SK-N-SH treated with all-trans-retinoic acid at 6 μM for 48 hours (cell line): Measurements from ENCODE around the gene HSPA12A.

Experiments
- ATAC-seq: fragments of 200-7000 bp; cut with Tn5 transposase; 3 replicates; pipeline ENCODE4 v1.9.1; 2020; ENCODE audit warnings: mild to moderate bottlenecking, moderate library complexity
- ARNTL ChIP-seq: fragments of 450-650 bp; formaldehyde crosslinking; IDR thresholded peaks from 2 replicates; pipeline ENCODE4 v1.5.0; 2020; ENCODE audit warnings: low read depth, mild to moderate bottlenecking, moderate library complexity, borderline replicate concordance
- BACH2 ChIP-seq: fragments of 250-450 bp; sonication (Bioruptor Pico); IDR thresholded peaks from 2 replicates; pipeline ENCODE4 v1.9.0; 2021; ENCODE audit warnings: mild to moderate bottlenecking, borderline replicate concordance
- CSDC2 ChIP-seq: fragments of 250-450 bp; sonication (Bioruptor Pico); IDR thresholded peaks from 2 replicates; pipeline ENCODE4 v1.5.0; 2020; ENCODE audit warnings: mild to moderate bottlenecking, moderate library complexity
- ESRRG ChIP-seq: fragments of 250-450 bp; sonication (Bioruptor Pico); IDR thresholded peaks from 2 replicates; pipeline ENCODE4 v1.6.1; 2021; ENCODE audit warnings: mild to moderate bottlenecking
- GLIS3 ChIP-seq: fragments of 250-450 bp; sonication (Bioruptor Pico); IDR thresholded peaks from 2 replicates; pipeline ENCODE4 v1.5.0; 2020; ENCODE audit warnings: mild to moderate bottlenecking, moderate library complexity
- ISL1 ChIP-seq: fragments of 250-450 bp; sonication (Bioruptor Pico); IDR thresholded peaks from 2 replicates; pipeline ENCODE4 v2.1.2; 2022; ENCODE audit warnings: mild to moderate bottlenecking, moderate library complexity
- OSR1 ChIP-seq: fragments of 250-450 bp; sonication (Bioruptor Pico); IDR thresholded peaks from 2 replicates; pipeline ENCODE4 v1.8.0; 2022; ENCODE audit warnings: moderate library complexity, mild to moderate bottlenecking, inconsistent platforms
- PPARA ChIP-seq: fragments of 250-450 bp; sonication (Bioruptor Pico); IDR thresholded peaks from 2 replicates; pipeline ENCODE4 v1.5.0; 2020; ENCODE audit warnings: mild to moderate bottlenecking, borderline replicate concordance
- RARB ChIP-seq: fragments of 250-450 bp; sonication (Bioruptor Pico); IDR thresholded peaks from 2 replicates; pipeline ENCODE4 v1.8.0; 2021; ENCODE audit warnings: mild to moderate bottlenecking, moderate library complexity
- SNAI2 ChIP-seq: fragments of 250-450 bp; sonication (Bioruptor Pico); IDR thresholded peaks from 2 replicates; pipeline ENCODE4 v1.5.0; 2020; ENCODE audit warnings: mild to moderate bottlenecking, moderate library complexity
- TCF4 ChIP-seq: fragments of 250-450 bp; sonication (Bioruptor Pico); IDR thresholded peaks from 2 replicates; pipeline ENCODE4 v1.8.0; 2021; ENCODE audit warnings: mild to moderate bottlenecking, moderate library complexity, borderline replicate concordance
- TOX ChIP-seq: fragments of 250-450 bp; sonication (Bioruptor Pico); IDR thresholded peaks from 2 replicates; pipeline ENCODE4 v1.8.0; 2021; ENCODE audit warnings: mild to moderate bottlenecking, moderate library complexity, borderline replicate concordance
- ZC3H10 ChIP-seq: fragments of 250-450 bp; sonication (Bioruptor Pico); IDR thresholded peaks from 2 replicates; pipeline ENCODE4 v1.5.1; 2021; ENCODE audit warnings: mild to moderate bottlenecking, moderate library complexity
- ZFP3 ChIP-seq: fragments of 250-450 bp; sonication (Bioruptor Pico); IDR thresholded peaks from 2 replicates; pipeline ENCODE4 v1.5.0; 2020; ENCODE audit warnings: mild to moderate bottlenecking, moderate library complexity
- ZNF565 ChIP-seq: fragments of 450-650 bp; formaldehyde crosslinking; conservative IDR thresholded peaks from 2 replicates; pipeline ENCODE4 v1.5.0; 2020; ENCODE audit warnings: low read depth, mild to moderate bottlenecking, moderate library complexity
- ZNF70 ChIP-seq: fragments of 450-650 bp; formaldehyde crosslinking; IDR thresholded peaks from 2 replicates; pipeline ENCODE4 v1.5.0; 2020; ENCODE audit warnings: mild to moderate bottlenecking, moderate library complexity
- ZNF8 ChIP-seq: fragments of 450-650 bp; formaldehyde crosslinking; IDR thresholded peaks from 2 replicates; pipeline ENCODE4 v1.5.0; 2020; ENCODE audit warnings: mild to moderate bottlenecking, moderate library complexity
- TF ChIP-seq, protein P1 (sequence below): fragments of 250-450 bp; sonication (Bioruptor Pico); IDR thresholded peaks from 2 replicates; pipeline ENCODE4 v1.5.0; 2020; ENCODE audit warnings: mild to moderate bottlenecking, moderate library complexity
- TF ChIP-seq, protein P2 (sequence below): fragments of 250-450 bp; sonication (Bioruptor Pico); IDR thresholded peaks from 2 replicates; pipeline ENCODE4 v1.8.0; 2021; ENCODE audit warnings: low read depth, mild to moderate bottlenecking, moderate library complexity, borderline replicate concordance
- TF ChIP-seq, protein P3 (sequence below): fragments of 250-450 bp; sonication (Bioruptor Pico); IDR thresholded peaks from 2 replicates; pipeline ENCODE4 v1.5.1; 2021; ENCODE audit warnings: mild to moderate bottlenecking, moderate library complexity

Gene HSPA12A

DNA sequence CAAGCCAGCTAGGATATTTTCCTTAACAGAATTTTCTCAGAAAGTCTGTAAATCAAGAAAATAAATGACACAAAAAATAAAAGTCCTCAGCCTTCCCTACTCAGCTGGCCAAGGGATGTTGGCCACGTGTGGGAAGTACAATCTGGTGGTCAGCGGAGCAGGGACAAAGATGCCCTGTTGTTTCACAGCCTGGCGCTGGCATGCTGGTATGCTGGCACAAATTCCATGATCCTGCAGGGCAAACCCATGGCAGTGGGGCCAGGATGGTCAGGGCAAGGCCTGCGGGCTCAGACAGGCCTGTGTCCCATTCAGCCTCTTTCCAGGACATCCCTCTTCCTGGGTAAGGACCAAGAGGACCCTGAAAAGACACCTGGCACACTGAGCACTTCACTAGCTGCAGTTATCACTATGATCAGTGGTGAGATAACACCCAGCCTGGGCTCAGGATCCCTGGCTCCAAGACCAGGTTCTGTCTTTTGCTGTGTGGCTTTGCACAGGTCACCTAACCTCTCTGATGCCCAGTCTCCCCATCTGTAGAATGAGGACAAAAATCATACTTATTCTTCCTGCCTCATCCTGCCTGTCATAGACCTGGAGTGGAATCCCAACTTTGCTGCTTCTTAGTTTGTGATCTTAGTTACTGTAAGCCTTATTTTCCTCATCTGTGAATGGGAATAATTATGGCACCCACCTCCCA lies 10.8 kb upstream of the HSPA12A start (continued):
- TF ChIP-seq, protein P1, sequence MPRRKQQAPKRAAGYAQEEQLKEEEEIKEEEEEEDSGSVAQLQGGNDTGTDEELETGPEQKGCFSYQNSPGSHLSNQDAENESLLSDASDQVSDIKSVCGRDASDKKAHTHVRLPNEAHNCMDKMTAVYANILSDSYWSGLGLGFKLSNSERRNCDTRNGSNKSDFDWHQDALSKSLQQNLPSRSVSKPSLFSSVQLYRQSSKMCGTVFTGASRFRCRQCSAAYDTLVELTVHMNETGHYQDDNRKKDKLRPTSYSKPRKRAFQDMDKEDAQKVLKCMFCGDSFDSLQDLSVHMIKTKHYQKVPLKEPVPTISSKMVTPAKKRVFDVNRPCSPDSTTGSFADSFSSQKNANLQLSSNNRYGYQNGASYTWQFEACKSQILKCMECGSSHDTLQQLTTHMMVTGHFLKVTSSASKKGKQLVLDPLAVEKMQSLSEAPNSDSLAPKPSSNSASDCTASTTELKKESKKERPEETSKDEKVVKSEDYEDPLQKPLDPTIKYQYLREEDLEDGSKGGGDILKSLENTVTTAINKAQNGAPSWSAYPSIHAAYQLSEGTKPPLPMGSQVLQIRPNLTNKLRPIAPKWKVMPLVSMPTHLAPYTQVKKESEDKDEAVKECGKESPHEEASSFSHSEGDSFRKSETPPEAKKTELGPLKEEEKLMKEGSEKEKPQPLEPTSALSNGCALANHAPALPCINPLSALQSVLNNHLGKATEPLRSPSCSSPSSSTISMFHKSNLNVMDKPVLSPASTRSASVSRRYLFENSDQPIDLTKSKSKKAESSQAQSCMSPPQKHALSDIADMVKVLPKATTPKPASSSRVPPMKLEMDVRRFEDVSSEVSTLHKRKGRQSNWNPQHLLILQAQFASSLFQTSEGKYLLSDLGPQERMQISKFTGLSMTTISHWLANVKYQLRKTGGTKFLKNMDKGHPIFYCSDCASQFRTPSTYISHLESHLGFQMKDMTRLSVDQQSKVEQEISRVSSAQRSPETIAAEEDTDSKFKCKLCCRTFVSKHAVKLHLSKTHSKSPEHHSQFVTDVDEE (CRISPR knock-in tag), result no peak
- TF ChIP-seq ISL1 (CRISPR knock-in tag), result no peak

DNA sequence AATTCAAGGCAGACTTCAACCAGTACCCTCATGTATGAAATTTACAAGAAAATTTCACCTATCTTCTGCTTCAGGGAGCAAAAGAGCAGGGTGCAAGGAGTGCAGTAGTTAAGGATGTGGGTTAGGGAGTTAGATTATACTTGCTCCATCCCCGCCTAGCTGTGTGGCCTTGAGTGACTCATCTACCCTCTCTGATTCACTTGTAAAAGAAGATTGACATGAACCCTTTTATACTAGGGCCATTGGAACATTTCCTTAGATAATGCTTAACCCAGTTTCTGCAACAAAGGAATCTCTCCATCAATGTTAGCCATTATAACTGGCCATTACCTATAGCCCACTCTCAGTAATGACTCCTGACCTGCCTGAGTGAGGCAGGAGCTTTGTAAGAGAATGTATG lies 10.2 kb upstream of the HSPA12A start:
- TF ChIP-seq ZNF8 (CRISPR knock-in tag) (no peak), OSR1 (no peak)

DNA sequence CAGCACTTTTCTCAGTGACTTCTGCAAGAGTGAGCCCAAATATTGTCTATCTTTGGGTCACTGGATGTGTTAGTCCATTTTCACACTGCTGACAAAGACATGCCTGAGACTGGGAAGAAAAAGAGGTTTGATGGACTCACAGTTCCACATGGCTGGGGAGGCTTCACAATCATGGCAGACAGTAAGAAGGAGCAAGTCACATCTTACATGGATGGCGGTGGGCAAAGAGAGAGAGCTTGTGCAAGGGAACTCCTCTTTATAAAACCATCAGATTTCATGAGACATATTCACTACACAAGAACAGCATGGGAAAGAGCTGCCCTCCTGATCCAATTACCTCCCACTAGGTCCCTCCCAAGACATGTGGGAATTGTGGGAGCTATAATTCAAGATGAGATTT lies 6.1 kb upstream of the HSPA12A start:
- TF ChIP-seq ISL1 (CRISPR knock-in tag) (no peak), CSDC2 (CRISPR knock-in tag) (no peak), PPARA (CRISPR knock-in tag) (no peak), OSR1 (no peak), ZC3H10 (CRISPR knock-in tag) (no peak), TOX (CRISPR knock-in tag) (no peak), ZNF70 (no peak), ZFP3 (CRISPR knock-in tag) (no peak), ESRRG (CRISPR knock-in tag) (no peak), ZNF565 (CRISPR knock-in tag) (no peak), ZNF8 (CRISPR knock-in tag) (no peak), BACH2 (CRISPR knock-in tag) (no peak), SNAI2 (CRISPR knock-in tag) (no peak)
- TF ChIP-seq, protein P1 (CRISPR knock-in tag), result no peak
- TF ChIP-seq, protein P2, sequence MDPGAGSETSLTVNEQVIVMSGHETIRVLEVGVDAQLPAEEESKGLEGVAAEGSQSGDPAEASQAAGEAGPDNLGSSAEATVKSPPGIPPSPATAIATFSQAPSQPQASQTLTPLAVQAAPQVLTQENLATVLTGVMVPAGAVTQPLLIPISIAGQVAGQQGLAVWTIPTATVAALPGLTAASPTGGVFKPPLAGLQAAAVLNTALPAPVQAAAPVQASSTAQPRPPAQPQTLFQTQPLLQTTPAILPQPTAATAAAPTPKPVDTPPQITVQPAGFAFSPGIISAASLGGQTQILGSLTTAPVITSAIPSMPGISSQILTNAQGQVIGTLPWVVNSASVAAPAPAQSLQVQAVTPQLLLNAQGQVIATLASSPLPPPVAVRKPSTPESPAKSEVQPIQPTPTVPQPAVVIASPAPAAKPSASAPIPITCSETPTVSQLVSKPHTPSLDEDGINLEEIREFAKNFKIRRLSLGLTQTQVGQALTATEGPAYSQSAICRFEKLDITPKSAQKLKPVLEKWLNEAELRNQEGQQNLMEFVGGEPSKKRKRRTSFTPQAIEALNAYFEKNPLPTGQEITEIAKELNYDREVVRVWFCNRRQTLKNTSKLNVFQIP (CRISPR knock-in tag), result no peak
- TF ChIP-seq, protein P3, sequence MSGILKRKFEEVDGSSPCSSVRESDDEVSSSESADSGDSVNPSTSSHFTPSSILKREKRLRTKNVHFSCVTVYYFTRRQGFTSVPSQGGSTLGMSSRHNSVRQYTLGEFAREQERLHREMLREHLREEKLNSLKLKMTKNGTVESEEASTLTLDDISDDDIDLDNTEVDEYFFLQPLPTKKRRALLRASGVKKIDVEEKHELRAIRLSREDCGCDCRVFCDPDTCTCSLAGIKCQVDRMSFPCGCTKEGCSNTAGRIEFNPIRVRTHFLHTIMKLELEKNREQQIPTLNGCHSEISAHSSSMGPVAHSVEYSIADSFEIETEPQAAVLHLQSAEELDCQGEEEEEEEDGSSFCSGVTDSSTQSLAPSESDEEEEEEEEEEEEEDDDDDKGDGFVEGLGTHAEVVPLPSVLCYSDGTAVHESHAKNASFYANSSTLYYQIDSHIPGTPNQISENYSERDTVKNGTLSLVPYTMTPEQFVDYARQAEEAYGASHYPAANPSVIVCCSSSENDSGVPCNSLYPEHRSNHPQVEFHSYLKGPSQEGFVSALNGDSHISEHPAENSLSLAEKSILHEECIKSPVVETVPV (CRISPR knock-in tag), result no peak
- ATAC-seq, result no peak

More for the DNA sequence above, 10.2 kb upstream of the HSPA12A start:
- no peak for ATAC-seq

DNA sequence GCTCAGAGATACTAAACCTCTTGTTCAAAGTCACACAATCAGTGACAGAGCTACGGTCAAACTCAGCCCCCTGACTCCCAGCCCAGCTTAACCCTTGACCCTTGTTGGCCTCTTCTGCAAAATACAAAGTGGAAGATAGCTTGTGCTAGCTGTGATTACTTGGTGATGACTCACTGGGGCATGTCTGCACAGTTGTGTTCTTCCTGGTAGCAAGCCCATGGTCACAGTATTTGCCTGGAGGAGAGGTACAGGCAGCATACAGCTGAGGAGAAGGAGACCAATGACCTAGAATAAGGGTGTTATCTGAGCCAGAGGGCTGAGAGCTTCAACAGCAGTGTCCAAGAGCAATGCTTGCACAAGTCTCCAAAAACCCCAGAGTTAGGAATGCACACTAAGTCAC lies 5.7 kb upstream of the HSPA12A start:
- TF ChIP-seq RARB (CRISPR knock-in tag) (no peak), OSR1 (no peak), SNAI2 (CRISPR knock-in tag) (no peak), GLIS3 (no peak), TCF4 (CRISPR knock-in tag) (no peak), ZC3H10 (CRISPR knock-in tag) (no peak), ARNTL (CRISPR knock-in tag) (no peak), ISL1 (CRISPR knock-in tag) (no peak), CSDC2 (CRISPR knock-in tag) (no peak), ZFP3 (CRISPR knock-in tag) (no peak), BACH2 (CRISPR knock-in tag) (no peak)
- ATAC-seq, result no peak
